Chondrocyte (in vitro differentiated cells): ENCODE results near the gene MSL3B.

Experiments
- DNase-seq: peaks from one replicate; pipeline ENCODE4 v3.0.0; 2021; ENCODE audit warnings: mixed read lengths, low spot score
- H3K27ac Mint-ChIP-seq: one replicate; pipeline ENCODE4 v1.8.0; 2021; ENCODE audit warnings: mild to moderate bottlenecking, moderate library complexity, mixed read lengths; ENCODE audit not compliant: unreplicated experiment
- H3K27me3 Mint-ChIP-seq: 2 replicates; pipeline ENCODE4 v1.8.0; 2021; ENCODE audit warnings: low read depth, mixed read lengths
- H3K36me3 Mint-ChIP-seq: 2 replicates; pipeline ENCODE4 v1.8.0; 2021; ENCODE audit warnings: low read depth, mixed read lengths
- H3K4me1 Mint-ChIP-seq: 2 replicates; pipeline ENCODE4 v1.8.0; 2021; ENCODE audit warnings: low read depth, mild to moderate bottlenecking, mixed read lengths
- H3K4me3 Mint-ChIP-seq: one replicate; pipeline ENCODE4 v1.8.0; 2021; ENCODE audit warnings: mild to moderate bottlenecking, moderate library complexity, mixed read lengths; ENCODE audit not compliant: unreplicated experiment
- H3K9me3 Mint-ChIP-seq: 2 replicates; pipeline ENCODE4 v1.8.0; 2021; ENCODE audit warnings: low read depth, mixed read lengths
- CTCF ChIP-seq: fragments of 200-600 bp; sonication (generic); IDR thresholded peaks from 2 replicates; pipeline ENCODE4 v1.5.0; 2021; ENCODE audit warnings: antibody characterized with exemption, mild to moderate bottlenecking, moderate library complexity

Gene MSL3B

GRCh38 chr2:233838251-233838650, 29.9 kb downstream of the MSL3B start:
- H3K27me3 Mint-ChIP-seq: no peaks in the 10 kb centered on the region
- H3K4me1 Mint-ChIP-seq: peaks cover 5% of the 10 kb centered on the region
- H3K9me3 Mint-ChIP-seq: no peaks in the 10 kb centered on the region
- DNase-seq: peak; percentile 65
- H3K36me3 Mint-ChIP-seq: peaks cover 9% of the 10 kb centered on the region
- H3K4me3 Mint-ChIP-seq: no peak overlapping the region
- H3K27ac Mint-ChIP-seq: no peak overlapping the region
- no peak for TF ChIP-seq CTCF

- H3K36me3 Mint-ChIP-seq: peaks cover 9% of the 10 kb centered on the region
- no peaks in the 10 kb centered on the region for H3K9me3 Mint-ChIP-seq
- H3K27ac Mint-ChIP-seq: no peak overlapping the region
- H3K4me1 Mint-ChIP-seq: peaks cover 10% of the 10 kb centered on the region
- no peak overlapping the region for H3K4me3 Mint-ChIP-seq
- H3K27me3 Mint-ChIP-seq: no peaks in the 10 kb centered on the region
- TF ChIP-seq CTCF: no peak
- peak; percentile 42 for DNase-seq
Observed at GRCh38 chr2:233837694-233838229, 30.4 kb downstream of the MSL3B start.

- Mint-ChIP-seq H3K36me3 (peaks cover 6% of the 10 kb centered on the region), H3K4me1 (peaks cover 14% of the 10 kb centered on the region), H3K27ac (no peak overlapping the region), H3K4me3 (no peak overlapping the region), H3K27me3 (no peaks in the 10 kb centered on the region), H3K9me3 (no peaks in the 10 kb centered on the region)
- no peak for TF ChIP-seq CTCF
- peak; percentile 8 for DNase-seq
Observed at GRCh38 chr2:233836359-233836758, 31.8 kb downstream of the MSL3B start.

- Mint-ChIP-seq H3K4me3 (no peak overlapping the region), H3K27me3 (no peaks in the 10 kb centered on the region), H3K9me3 (no peaks in the 10 kb centered on the region), H3K36me3 (peaks cover 6% of the 10 kb centered on the region), H3K4me1 (peaks cover 14% of the 10 kb centered on the region), H3K27ac (no peak overlapping the region)
- DNase-seq: peak; percentile 42
- no peak for TF ChIP-seq CTCF
Observed at GRCh38 chr2:233835230-233836186, 32.7 kb downstream of the MSL3B start.

GRCh38 chr2:233833345-233833744, 34.8 kb downstream of the MSL3B start:
- Mint-ChIP-seq H3K4me3 (no peak overlapping the region), H3K27me3 (no peaks in the 10 kb centered on the region), H3K27ac (no peak overlapping the region), H3K4me1 (peaks cover 11% of the 10 kb centered on the region), H3K36me3 (peaks cover 1% of the 10 kb centered on the region), H3K9me3 (no peaks in the 10 kb centered on the region)
- peak; percentile 38 for DNase-seq
- no peak for TF ChIP-seq CTCF
